GM12875 (cell line): ENCODE data around the gene ABCA13.

Experiments
- H3K4me3 ChIP-seq: one replicate; pipeline ENCODE4 v1.5.1; 2011; ENCODE audit warnings: low read depth, low read length, control low read depth
- TF ChIP-seq, protein P1 (sequence below): IDR thresholded peaks from 2 replicates; pipeline ENCODE4 v1.5.1; 2011; ENCODE audit warnings: low read depth, mild to moderate bottlenecking, control low read depth, inconsistent platforms, low read length, moderate library complexity, borderline replicate concordance; ENCODE audit not compliant: insufficient read depth

ABCA13 gene

DNA sequence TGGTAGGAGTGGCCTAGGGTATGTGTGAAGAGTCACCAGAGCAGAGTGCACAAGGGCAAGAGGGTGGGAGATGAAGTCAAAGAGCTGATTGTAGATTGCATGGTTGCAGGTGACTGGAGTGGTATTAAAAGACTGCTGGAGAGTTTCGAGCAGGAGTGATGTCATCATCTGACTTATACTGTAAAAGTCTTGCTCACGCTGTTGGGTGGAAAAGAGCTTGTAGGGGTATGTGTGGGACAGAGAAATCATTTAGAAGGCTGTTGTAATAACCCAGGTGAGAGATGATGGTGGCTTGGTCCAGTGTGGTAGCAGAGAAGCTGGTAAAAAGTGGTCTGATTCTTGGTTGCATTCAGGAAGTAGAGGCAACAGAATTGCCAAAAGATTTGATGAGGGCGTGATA, 184.1 kb downstream of the ABCA13 start:
- TF ChIP-seq, protein P1, sequence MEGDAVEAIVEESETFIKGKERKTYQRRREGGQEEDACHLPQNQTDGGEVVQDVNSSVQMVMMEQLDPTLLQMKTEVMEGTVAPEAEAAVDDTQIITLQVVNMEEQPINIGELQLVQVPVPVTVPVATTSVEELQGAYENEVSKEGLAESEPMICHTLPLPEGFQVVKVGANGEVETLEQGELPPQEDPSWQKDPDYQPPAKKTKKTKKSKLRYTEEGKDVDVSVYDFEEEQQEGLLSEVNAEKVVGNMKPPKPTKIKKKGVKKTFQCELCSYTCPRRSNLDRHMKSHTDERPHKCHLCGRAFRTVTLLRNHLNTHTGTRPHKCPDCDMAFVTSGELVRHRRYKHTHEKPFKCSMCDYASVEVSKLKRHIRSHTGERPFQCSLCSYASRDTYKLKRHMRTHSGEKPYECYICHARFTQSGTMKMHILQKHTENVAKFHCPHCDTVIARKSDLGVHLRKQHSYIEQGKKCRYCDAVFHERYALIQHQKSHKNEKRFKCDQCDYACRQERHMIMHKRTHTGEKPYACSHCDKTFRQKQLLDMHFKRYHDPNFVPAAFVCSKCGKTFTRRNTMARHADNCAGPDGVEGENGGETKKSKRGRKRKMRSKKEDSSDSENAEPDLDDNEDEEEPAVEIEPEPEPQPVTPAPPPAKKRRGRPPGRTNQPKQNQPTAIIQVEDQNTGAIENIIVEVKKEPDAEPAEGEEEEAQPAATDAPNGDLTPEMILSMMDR, result no peak
- H3K4me3 ChIP-seq, result no peak overlapping the region

DNA sequence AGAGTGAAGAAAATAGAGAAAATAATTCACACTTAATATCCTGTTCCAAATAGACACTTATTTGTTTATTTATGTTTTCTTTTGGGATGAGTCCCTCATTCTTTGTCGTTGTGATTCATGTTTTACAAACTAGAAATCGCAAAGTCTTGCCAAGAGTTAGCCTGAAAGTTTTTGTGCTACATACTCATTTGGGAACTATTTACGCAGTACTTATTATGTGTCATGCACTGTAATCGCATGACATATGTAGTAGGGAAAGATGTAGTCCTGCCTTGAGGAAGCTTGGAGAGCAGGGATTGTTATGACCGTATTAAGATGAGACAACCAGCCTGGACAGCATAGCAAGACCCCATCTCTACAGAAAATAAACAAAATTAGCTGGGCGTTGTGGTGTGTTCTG, 189.3 kb downstream of the ABCA13 start:
- H3K4me3 ChIP-seq, result no peak overlapping the region
- TF ChIP-seq, protein P1, result no peak

- TF ChIP-seq, protein P1, result no peak
- no peak overlapping the region for H3K4me3 ChIP-seq
Observed at GRCh38 chr7:48363174-48363573, 191.9 kb downstream of the ABCA13 start.

DNA sequence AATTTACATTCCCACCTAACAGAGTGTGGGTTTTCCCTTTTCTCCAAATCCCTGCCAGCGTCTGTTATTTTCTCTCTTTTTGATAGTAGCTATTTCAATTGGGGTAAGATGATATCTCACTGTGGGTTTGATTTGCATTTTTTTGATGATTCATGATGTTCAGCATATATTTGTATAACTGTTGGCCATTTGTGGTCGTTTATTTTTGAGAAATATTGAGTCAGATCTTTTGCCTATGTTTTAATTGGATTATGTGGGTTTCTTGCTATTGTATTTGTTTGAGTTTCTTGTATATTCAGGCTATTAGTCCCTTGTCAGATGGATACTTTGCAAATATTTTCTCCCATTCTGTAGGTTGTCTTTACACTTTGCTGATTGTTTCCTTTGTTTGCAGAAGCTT, 193.8 kb downstream of the ABCA13 start:
- H3K4me3 ChIP-seq, result no peak overlapping the region
- TF ChIP-seq, protein P1, result no peak

GRCh38 chr7:48366096-48366495, 194.8 kb downstream of the ABCA13 start:
- H3K4me3 ChIP-seq, result no peak overlapping the region
- TF ChIP-seq, protein P1, result no peak

GRCh38 chr7:48376263-48376662, 205.0 kb downstream of the ABCA13 start:
- TF ChIP-seq, protein P1, result no peak
- no peak overlapping the region for H3K4me3 ChIP-seq

DNA sequence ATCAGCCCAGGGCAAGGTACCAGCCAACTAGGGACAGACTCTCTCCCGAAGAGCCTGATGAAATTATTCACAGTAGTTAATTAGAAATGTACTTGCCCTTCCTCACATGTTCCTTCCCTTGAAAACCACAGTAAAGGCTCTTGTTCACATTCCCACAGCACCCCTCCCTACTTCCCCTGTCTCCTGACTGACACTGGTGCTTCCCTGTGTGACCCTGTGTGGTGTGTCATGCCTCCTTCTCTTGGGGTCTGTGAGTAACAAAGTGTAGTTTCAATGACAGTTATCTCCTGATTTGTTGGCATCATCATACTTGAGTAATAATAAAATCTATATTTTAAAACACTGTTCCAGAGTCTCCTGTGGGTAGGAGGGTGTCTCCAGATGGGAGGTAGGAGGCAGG, 209.7 kb downstream of the ABCA13 start:
- TF ChIP-seq, protein P1, result no peak
- no peak overlapping the region for H3K4me3 ChIP-seq
